ENCODE measurements around the gene TMEM52B.

GRCh38 chr12:10163084-10163483 is 15.7 kb upstream of the TMEM52B start:
- TF ChIP-seq CTCF (IDR thresholded peaks at IDR 0.05; ENCODE audit: low read depth, low read length, missing input control) (no peak), MAX (IDR thresholded peaks at IDR 0.05) (no peak), YY1 (IDR thresholded peaks at IDR 0.05) (no peak), EGR1 (IDR thresholded peaks at IDR 0.05; ENCODE audit: low read depth in 2 of 2) (no peak), TAF1 (conservative IDR thresholded peaks at IDR 0.05) (no peak), SP1 (IDR thresholded peaks at IDR 0.05) (no peak), REST (IDR thresholded peaks at IDR 0.05) (no peak), ZBTB33 (IDR thresholded peaks at IDR 0.05) (no peak), RAD21 (IDR thresholded peaks at IDR 0.05) (no peak)
